DND-41 (cell line): Measurements from ENCODE around the gene ATAD3B.

ENCODE experiments used
- ATAC-seq: fragments of 200-7000 bp; cut with Tn5 transposase; 3 replicates; pipeline ENCODE4 v1.9.1; 2021; ENCODE audit warnings: low read depth; ENCODE audit not compliant: insufficient read depth
- DNase-seq: peaks from one replicate; pipeline ENCODE4 v3.0.0-alpha.2; 2020
- H2AFZ ChIP-seq: 2 replicates; pipeline ENCODE4 v1.6.0; 2012; ENCODE audit warnings: low read depth, low read length
- H3K27ac ChIP-seq: 2 replicates; pipeline ENCODE4 v1.5.1; 2012; ENCODE audit warnings: low read length, inconsistent platforms
- H3K27me3 ChIP-seq: fragments of 200-600 bp; sonication (generic); 2 replicates; pipeline ENCODE4 v1.6.0; 2012; ENCODE audit warnings: low read length, mild to moderate bottlenecking, inconsistent platforms; ENCODE audit not compliant: insufficient read depth, poor library complexity
- H3K36me3 ChIP-seq: 2 replicates; pipeline ENCODE4 v1.5.1; 2012; ENCODE audit warnings: low read length, inconsistent platforms; ENCODE audit not compliant: insufficient read depth
- H3K4me1 ChIP-seq: 2 replicates; pipeline ENCODE4 v1.5.1; 2012; ENCODE audit warnings: mild to moderate bottlenecking, low read length; ENCODE audit not compliant: insufficient read depth
- H3K4me2 ChIP-seq: 2 replicates; pipeline ENCODE4 v1.6.0; 2012; ENCODE audit warnings: mild to moderate bottlenecking, moderate library complexity, low read length, inconsistent platforms; ENCODE audit not compliant: insufficient read depth
- H3K4me3 ChIP-seq, 2 experiments: fragments of 200-600 bp in 1 of 2; shearing (Covaris generic) in 1 of 2; 2 replicates each; pipeline ENCODE4 v1.5.1; 2012 to 2016; ENCODE audit warnings: inconsistent platforms in 2 of 2, low read length in 2 of 2, mild to moderate bottlenecking in 2 of 2, low read depth in 1 of 2, moderate library complexity in 1 of 2
- H3K79me2 ChIP-seq: 2 replicates; pipeline ENCODE4 v1.6.0; 2012; ENCODE audit warnings: low read length, inconsistent platforms; ENCODE audit not compliant: insufficient read depth
- H3K9ac ChIP-seq: 2 replicates; pipeline ENCODE4 v1.6.0; 2012; ENCODE audit warnings: low read depth, mild to moderate bottlenecking, inconsistent platforms, low read length, moderate library complexity
- H3K9me3 ChIP-seq: 2 replicates; pipeline ENCODE4 v1.5.1; 2012; ENCODE audit warnings: low read length, moderate library complexity, mild to moderate bottlenecking, inconsistent platforms; ENCODE audit not compliant: insufficient read depth, severe bottlenecking
- H4K20me1 ChIP-seq: 2 replicates; pipeline ENCODE4 v1.6.0; 2012; ENCODE audit warnings: low read length; ENCODE audit not compliant: insufficient read depth
- CTCF ChIP-seq: IDR thresholded peaks from 2 replicates; pipeline ENCODE4 v1.5.1; 2012; ENCODE audit warnings: borderline replicate concordance, low read length, moderate library complexity, mild to moderate bottlenecking; ENCODE audit not compliant: poor library complexity, severe bottlenecking; ENCODE audit errors: extremely low read depth
- EZH2 ChIP-seq: IDR thresholded peaks from 3 replicates; pipeline ENCODE4 v1.6.1; 2012; ENCODE audit warnings: borderline replicate concordance, low read depth, mild to moderate bottlenecking, moderate library complexity, low read length, inconsistent platforms; ENCODE audit not compliant: severe bottlenecking

ATAD3B gene

GRCh38 chr1:1429671-1430073, 41.9 kb upstream of the ATAD3B start:
- Histone ChIP-seq H3K79me2 (no peaks in the 10 kb centered on the region), H3K4me1 (peaks cover 6% of the 10 kb centered on the region; the same call in 1 of the 2 replicates), H3K27me3 (no peaks in the 10 kb centered on the region), H2AFZ (no peak overlapping the region), H3K4me2 (no peak overlapping the region), H3K36me3 (no peaks in the 10 kb centered on the region), H4K20me1 (no peaks in the 10 kb centered on the region), H3K4me3 (no peak overlapping the region), H3K9me3 (no peaks in the 10 kb centered on the region), H3K27ac (no peak overlapping the region), H3K9ac (no peak overlapping the region)
- no peak for TF ChIP-seq CTCF
- no peak for TF ChIP-seq EZH2
- DNase-seq (no peak), ATAC-seq (no peak)

- no peaks in the 10 kb centered on the region for H3K79me2 ChIP-seq
- H3K4me3 ChIP-seq, result no peak overlapping the region
- H2AFZ ChIP-seq, result no peak overlapping the region
- no peak overlapping the region for H3K4me2 ChIP-seq
- no peaks in the 10 kb centered on the region for H3K9me3 ChIP-seq
- no peak overlapping the region for H3K27ac ChIP-seq
- no peak overlapping the region for H3K9ac ChIP-seq
- TF ChIP-seq CTCF, result no peak
- TF ChIP-seq EZH2, result no peak
- peaks cover 6% of the 10 kb centered on the region; the same call in 1 of the 2 replicates for H3K4me1 ChIP-seq
- no peaks in the 10 kb centered on the region for H4K20me1 ChIP-seq
- ATAC-seq, result no peak
- H3K36me3 ChIP-seq, result no peaks in the 10 kb centered on the region
- H3K27me3 ChIP-seq, result no peaks in the 10 kb centered on the region
- no peak for DNase-seq
Measured at GRCh38 chr1:1430114-1430982, 41.2 kb upstream of the ATAD3B start.

- no peaks in the 10 kb centered on the region for H3K27me3 ChIP-seq
- H3K36me3 ChIP-seq, result no peaks in the 10 kb centered on the region
- no peak overlapping the region for H3K9ac ChIP-seq
- H2AFZ ChIP-seq, result no peak overlapping the region
- H3K4me3 ChIP-seq, result no peak overlapping the region
- TF ChIP-seq CTCF (no peak), EZH2 (no peak)
- no peak overlapping the region for H3K27ac ChIP-seq
- H3K9me3 ChIP-seq, result no peaks in the 10 kb centered on the region
- ATAC-seq (no peak), DNase-seq (no peak)
- H3K4me1 ChIP-seq, result peaks cover 6% of the 10 kb centered on the region; the same call in 1 of the 2 replicates
- no peaks in the 10 kb centered on the region for H4K20me1 ChIP-seq
- H3K79me2 ChIP-seq, result no peaks in the 10 kb centered on the region
- H3K4me2 ChIP-seq, result no peak overlapping the region
Measured at GRCh38 chr1:1430992-1431844, 40.3 kb upstream of the ATAD3B start.
